GM12878 (cell line): ENCODE results near the gene EEFSEC. TPM values are rescaled to one million over a fixed set of nuclear protein-coding genes. Genes with fewer than 3 reads are reported as not detected.

Source experiments
- ATAC-seq: fragments of 200-7000 bp; cut with Tn5 transposase; 3 replicates; pipeline ENCODE4 v1.9.1; 2020; ENCODE audit warnings: mild to moderate bottlenecking, moderate library complexity
- BruUV-seq: library from RNA; stranded (reverse); fragments of 400-500 nt; replicated peaks from 2 replicates; lab custom pipeline; 2021; lab: Mats Ljungman, UMichigan
- CTCF ChIA-PET: fragments of 300-600 bp; sonication (Branson Sonifier 250); formaldehyde crosslinking; extraction: SDS; loops from one replicate; lab custom pipeline; 2021; ENCODE audit warnings: inconsistent platforms; lab: Yijun Ruan, JAX
- POLR2A ChIA-PET: fragments of 350-600 bp; formaldehyde crosslinking; extraction: SDS; loops from one replicate; lab custom pipeline; 2021; ENCODE audit warnings: inconsistent platforms; lab: Charles Lee
- RAD21 ChIA-PET: fragments of 300-600 bp; sonication (Branson Sonifier 250); formaldehyde crosslinking; loops from one replicate; lab custom pipeline; 2023; ENCODE audit warnings: antibody characterized with exemption; ENCODE audit not compliant: unreplicated experiment; lab: Charles Lee
- SMC1A ChIA-PET: fragments of 300-600 bp; sonication (Branson Sonifier 250); formaldehyde crosslinking; loops from one replicate; lab custom pipeline; 2023; ENCODE audit not compliant: unreplicated experiment, uncharacterized antibody; lab: Charles Lee
- DNase-seq: peaks from one replicate; pipeline ENCODE4 v3.0.0-alpha.2; 2011; ENCODE audit warnings: low read depth, low spot score
- FAIRE-seq: peaks from 3 replicates; lab custom pipeline; 2011; peaks lifted over from hg19 to GRCh38; lab: Jason Lieb, UNC
- H2AFZ ChIP-seq: 2 replicates; pipeline ENCODE4 v1.6.0; 2011; ENCODE audit warnings: low read depth, low read length, control low read depth; ENCODE audit not compliant: control insufficient read depth
- H3K27ac ChIP-seq: 2 replicates; pipeline ENCODE4 v1.5.1; 2011; ENCODE audit warnings: control low read depth; ENCODE audit not compliant: control insufficient read depth, insufficient read depth
- H3K27me3 ChIP-seq, 2 experiments: replicated peaks in 1 of 2; 2 replicates each; pipeline versions ENCODE4 v1.6.0 to v1.6.1; 2011; ENCODE audit warnings: low read length in 1 of 2; ENCODE audit not compliant: control insufficient read depth in 2 of 2, insufficient read depth in 2 of 2
- H3K36me3 ChIP-seq, 2 experiments: 2 replicates each; pipeline ENCODE4 v1.5.1; 2011; ENCODE audit warnings: low read length in 1 of 2; ENCODE audit not compliant: control insufficient read depth in 2 of 2, insufficient read depth in 2 of 2
- H3K4me1 ChIP-seq: 2 replicates; pipeline ENCODE4 v1.6.1; 2011; ENCODE audit warnings: mild to moderate bottlenecking, low read length, moderate library complexity, mixed read lengths; ENCODE audit not compliant: control insufficient read depth, insufficient read depth
- H3K4me2 ChIP-seq: 2 replicates; pipeline ENCODE4 v1.6.0; 2011; ENCODE audit warnings: control low read depth; ENCODE audit not compliant: control insufficient read depth, insufficient read depth
- H3K4me3 ChIP-seq: fragments of 200-600 bp; sonication (generic); 2 replicates; pipeline ENCODE4 v1.5.1; 2016
- H3K79me2 ChIP-seq: 2 replicates; pipeline ENCODE4 v1.6.0; 2011; ENCODE audit warnings: low read length; ENCODE audit not compliant: control insufficient read depth, insufficient read depth
- H3K9ac ChIP-seq: 2 replicates; pipeline ENCODE4 v1.8.0; 2011; ENCODE audit warnings: low read length, control low read depth, mixed read lengths; ENCODE audit not compliant: control insufficient read depth, insufficient read depth
- H3K9me3 ChIP-seq: replicated peaks from 3 replicates; pipeline ENCODE4 v1.5.1; 2011; ENCODE audit warnings: mild to moderate bottlenecking, low read length; ENCODE audit not compliant: control insufficient read depth, insufficient read depth
- H4K20me1 ChIP-seq: 2 replicates; pipeline ENCODE4 v1.6.0; 2011; ENCODE audit not compliant: control insufficient read depth, insufficient read depth
- EP300 ChIP-seq, 2 experiments: fragments of 150-350 bp in 1 of 2; IDR thresholded peaks; 2 replicates each; pipeline ENCODE4 v1.6.1; 2011 to 2012; ENCODE audit warnings: low read depth in 2 of 2, low read length in 2 of 2, borderline replicate concordance in 1 of 2, improper control_type of control experiment in 1 of 2, inconsistent platforms in 1 of 2; ENCODE audit not compliant: control insufficient read depth in 1 of 2
- ETV6 ChIP-seq, 2 experiments: fragments of 450-650 bp in 1 of 2; IDR thresholded peaks in 1 of 2; conservative IDR thresholded peaks in 1 of 2; 2 replicates each; pipeline ENCODE4 v1.6.1; 2014; ENCODE audit warnings: antibody characterized with exemption in 1 of 2, borderline replicate concordance in 1 of 2, low read depth in 1 of 2, mild to moderate bottlenecking in 1 of 2, moderate library complexity in 1 of 2
- LARP7 ChIP-seq: fragments of 450-650 bp; IDR thresholded peaks from 2 replicates; pipeline ENCODE4 v1.6.1; 2017; ENCODE audit warnings: mild to moderate bottlenecking
- NR2F1 ChIP-seq: fragments of 450-650 bp; conservative IDR thresholded peaks from 2 replicates; pipeline ENCODE4 v1.6.1; 2017; ENCODE audit warnings: mild to moderate bottlenecking
- PAX5 ChIP-seq: IDR thresholded peaks from 2 replicates; pipeline ENCODE4 v1.6.1; 2011; ENCODE audit warnings: low read depth, low read length, borderline replicate concordance
- POLR2AphosphoS2 ChIP-seq: IDR thresholded peaks from 2 replicates; pipeline ENCODE4 v1.6.1; 2011; ENCODE audit warnings: low read depth, mild to moderate bottlenecking, low read length, improper control_type of control experiment, moderate library complexity
- POLR2AphosphoS5 ChIP-seq: IDR thresholded peaks from 2 replicates; pipeline ENCODE4 v1.6.1; 2011; ENCODE audit warnings: mild to moderate bottlenecking, low read length, inconsistent platforms
- RFX5 ChIP-seq: IDR thresholded peaks from 2 replicates; pipeline ENCODE4 v1.6.1; 2011; ENCODE audit warnings: low read depth, low read length, improper control_type of control experiment
- SMAD1 ChIP-seq: fragments of 450-650 bp; IDR thresholded peaks from 2 replicates; pipeline ENCODE4 v1.6.1; 2018; ENCODE audit warnings: mild to moderate bottlenecking, low read depth; ENCODE audit not compliant: partially characterized antibody
- TCF12 ChIP-seq: IDR thresholded peaks from 2 replicates; pipeline ENCODE4 v1.6.1; 2011; ENCODE audit warnings: low read depth, mild to moderate bottlenecking, low read length
- TCF7 ChIP-seq: IDR thresholded peaks from 2 replicates; pipeline ENCODE4 v1.6.1; 2014; ENCODE audit warnings: antibody characterized with exemption, borderline replicate concordance
- WGBS: methylation state at CpG from one replicate; pipeline ENCODE4 v1.1.6; 2016; ENCODE audit warnings: low lambda C conversion rate; ENCODE audit not compliant: insufficient replicate concordance, insufficient coverage; ENCODE audit errors: missing lambda C conversion rate; 5-methylcytosine and 5-hydroxymethylcytosine counted together
- in situ Hi-C: fragments of 300-500 bp; cut with MboI; formaldehyde crosslinking; loops from 9 replicates; pipeline ENCODE4 v1.14.3; 2018; ENCODE audit warnings: mixed read lengths
- intact Hi-C: fragments of 100-400 bp; cut with micrococcal nuclease; formaldehyde crosslinking; loops from one replicate; pipeline ENCODE4 v1.14.2; 2022; ENCODE audit not compliant: unreplicated experiment
- polyA plus RNA-seq, 11 experiments: library from polyadenylated mRNA; depleted of rRNA in 4 of 11; unstranded in 6 of 11; stranded (reverse) in 5 of 11; fragments of >200 nt; fragmentation: Nextera tagmentation in 4 of 11; fragmentation: Illumina TruSeq in 1 of 11; extraction: Ambion mirVana in 4 of 11; extraction: Trizol in 1 of 11; gene quantifications; 1 replicate in 1 of 11; 2 replicates in 10 of 11; pipeline versions ENCODE4 v1.2.1 to v1.2.3, GENCODE V29; 2011 to 2016; ENCODE audit warnings: inconsistent platforms in 2 of 11, missing spikeins in 2 of 11, low read depth in 1 of 11
- total RNA-seq, 4 experiments: library from RNA; depleted of rRNA in 3 of 4; stranded (reverse); fragments of >200 nt in 3 of 4; fragmentation: Illumina TruSeq in 1 of 4; extraction: Trizol in 1 of 4; gene quantifications; 2 replicates each; pipeline versions ENCODE4 v1.2.1 to v1.2.3, GENCODE V29; 2013 to 2021
- TF ChIP-seq, protein P1 (sequence below): IDR thresholded peaks from 2 replicates; pipeline ENCODE4 v1.6.1; 2011; ENCODE audit warnings: borderline replicate concordance, low read depth, mild to moderate bottlenecking, moderate library complexity, mixed read lengths, low read length; ENCODE audit not compliant: insufficient read depth; ENCODE audit errors: extremely low read length
- TF ChIP-seq, protein P2 (sequence below): IDR thresholded peaks from 2 replicates; pipeline ENCODE4 v1.6.1; 2012; ENCODE audit warnings: improper control_type of control experiment, low read depth, low read length; ENCODE audit not compliant: insufficient replicate concordance
- TF ChIP-seq, protein P3 (sequence below): fragments of 450-650 bp; formaldehyde crosslinking; IDR thresholded peaks from 2 replicates; pipeline ENCODE4 v1.5.0; 2022; ENCODE audit warnings: mild to moderate bottlenecking, missing genetic modification characterization

Gene EEFSEC
- total and polyA plus RNA-seq, 10 of the 15 experiments (the other 5 are each of a cell fraction or from before 2014, with no cell fraction given): 0.29 to 29.1 (median 16.1) TPM

DNA sequence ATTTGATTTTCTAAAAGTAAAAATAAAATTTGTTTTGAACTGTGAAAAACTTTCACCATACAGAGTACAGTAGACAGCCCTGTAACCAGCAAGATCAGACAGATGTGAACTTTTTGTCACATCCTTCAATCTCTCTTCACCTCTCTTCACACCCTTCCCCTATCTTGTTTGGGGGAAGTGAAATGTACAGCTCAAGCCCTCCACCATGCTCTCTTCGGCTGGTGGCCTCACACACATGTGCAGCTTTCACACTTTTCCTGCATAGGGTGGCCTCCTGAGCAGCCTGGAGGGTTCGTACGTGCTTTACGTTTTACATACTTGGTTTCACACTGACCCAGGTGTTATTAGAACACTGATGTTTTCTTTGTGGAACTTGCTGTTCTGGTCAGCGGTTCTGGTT lies 227.0 kb downstream of the EEFSEC start:
- intact Hi-C loops: no loop called here
- no peak overlapping the region for H3K4me3 ChIP-seq
- H3K9me3 ChIP-seq: no peaks in the 10 kb centered on the region
- 0 out of 2 replicates have a peak, but pooled peaks cover under 1% of the 10 kb centered on the region for H3K4me1 ChIP-seq
- in situ Hi-C loops: no loop called here
- H3K27me3 ChIP-seq: no peaks in the 10 kb centered on the region
- H3K36me3 ChIP-seq: no peaks in the 10 kb centered on the region; a peak in 1 of 4 replicates
- DNase-seq: no peak
- ChIA-PET SMC1A (no interaction called here), RAD21 (no interaction called here), POLR2A (no interaction called here), CTCF (no interaction called here)
- no peaks in the 10 kb centered on the region for H4K20me1 ChIP-seq
- WGBS: 97% methylated on average over 5 of the region's 5 CpGs
- H3K9ac ChIP-seq: no peak overlapping the region
- no peaks in the 10 kb centered on the region for H3K79me2 ChIP-seq
- BruUV-seq: no TSS peak
- no peak overlapping the region for H3K4me2 ChIP-seq
- FAIRE-seq: no peak
- H2AFZ ChIP-seq: no peak overlapping the region
- no peak for ATAC-seq
- no peak overlapping the region for H3K27ac ChIP-seq
- TF ChIP-seq, protein P1, sequence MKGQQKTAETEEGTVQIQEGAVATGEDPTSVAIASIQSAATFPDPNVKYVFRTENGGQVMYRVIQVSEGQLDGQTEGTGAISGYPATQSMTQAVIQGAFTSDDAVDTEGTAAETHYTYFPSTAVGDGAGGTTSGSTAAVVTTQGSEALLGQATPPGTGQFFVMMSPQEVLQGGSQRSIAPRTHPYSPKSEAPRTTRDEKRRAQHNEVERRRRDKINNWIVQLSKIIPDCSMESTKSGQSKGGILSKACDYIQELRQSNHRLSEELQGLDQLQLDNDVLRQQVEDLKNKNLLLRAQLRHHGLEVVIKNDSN: no peak
- TF ChIP-seq ETV6 (conservative IDR thresholded peaks at IDR 0.05 in 1 of 2, IDR thresholded peaks at IDR 0.05 in 1 of 2; ENCODE audit: borderline replicate concordance in 1 of 2, low read depth in 1 of 2): no peak
- TF ChIP-seq PAX5: no peak
- TF ChIP-seq, protein P2, sequence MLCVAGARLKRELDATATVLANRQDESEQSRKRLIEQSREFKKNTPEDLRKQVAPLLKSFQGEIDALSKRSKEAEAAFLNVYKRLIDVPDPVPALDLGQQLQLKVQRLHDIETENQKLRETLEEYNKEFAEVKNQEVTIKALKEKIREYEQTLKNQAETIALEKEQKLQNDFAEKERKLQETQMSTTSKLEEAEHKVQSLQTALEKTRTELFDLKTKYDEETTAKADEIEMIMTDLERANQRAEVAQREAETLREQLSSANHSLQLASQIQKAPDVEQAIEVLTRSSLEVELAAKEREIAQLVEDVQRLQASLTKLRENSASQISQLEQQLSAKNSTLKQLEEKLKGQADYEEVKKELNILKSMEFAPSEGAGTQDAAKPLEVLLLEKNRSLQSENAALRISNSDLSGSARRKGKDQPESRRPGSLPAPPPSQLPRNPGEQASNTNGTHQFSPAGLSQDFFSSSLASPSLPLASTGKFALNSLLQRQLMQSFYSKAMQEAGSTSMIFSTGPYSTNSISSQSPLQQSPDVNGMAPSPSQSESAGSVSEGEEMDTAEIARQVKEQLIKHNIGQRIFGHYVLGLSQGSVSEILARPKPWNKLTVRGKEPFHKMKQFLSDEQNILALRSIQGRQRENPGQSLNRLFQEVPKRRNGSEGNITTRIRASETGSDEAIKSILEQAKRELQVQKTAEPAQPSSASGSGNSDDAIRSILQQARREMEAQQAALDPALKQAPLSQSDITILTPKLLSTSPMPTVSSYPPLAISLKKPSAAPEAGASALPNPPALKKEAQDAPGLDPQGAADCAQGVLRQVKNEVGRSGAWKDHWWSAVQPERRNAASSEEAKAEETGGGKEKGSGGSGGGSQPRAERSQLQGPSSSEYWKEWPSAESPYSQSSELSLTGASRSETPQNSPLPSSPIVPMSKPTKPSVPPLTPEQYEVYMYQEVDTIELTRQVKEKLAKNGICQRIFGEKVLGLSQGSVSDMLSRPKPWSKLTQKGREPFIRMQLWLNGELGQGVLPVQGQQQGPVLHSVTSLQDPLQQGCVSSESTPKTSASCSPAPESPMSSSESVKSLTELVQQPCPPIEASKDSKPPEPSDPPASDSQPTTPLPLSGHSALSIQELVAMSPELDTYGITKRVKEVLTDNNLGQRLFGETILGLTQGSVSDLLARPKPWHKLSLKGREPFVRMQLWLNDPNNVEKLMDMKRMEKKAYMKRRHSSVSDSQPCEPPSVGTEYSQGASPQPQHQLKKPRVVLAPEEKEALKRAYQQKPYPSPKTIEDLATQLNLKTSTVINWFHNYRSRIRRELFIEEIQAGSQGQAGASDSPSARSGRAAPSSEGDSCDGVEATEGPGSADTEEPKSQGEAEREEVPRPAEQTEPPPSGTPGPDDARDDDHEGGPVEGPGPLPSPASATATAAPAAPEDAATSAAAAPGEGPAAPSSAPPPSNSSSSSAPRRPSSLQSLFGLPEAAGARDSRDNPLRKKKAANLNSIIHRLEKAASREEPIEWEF: no peak
- no peak for TF ChIP-seq LARP7
- TF ChIP-seq POLR2AphosphoS2: no peak
- no peak for TF ChIP-seq TCF7
- no peak for TF ChIP-seq POLR2AphosphoS5
- no peak for TF ChIP-seq RFX5
- TF ChIP-seq, protein P3, sequence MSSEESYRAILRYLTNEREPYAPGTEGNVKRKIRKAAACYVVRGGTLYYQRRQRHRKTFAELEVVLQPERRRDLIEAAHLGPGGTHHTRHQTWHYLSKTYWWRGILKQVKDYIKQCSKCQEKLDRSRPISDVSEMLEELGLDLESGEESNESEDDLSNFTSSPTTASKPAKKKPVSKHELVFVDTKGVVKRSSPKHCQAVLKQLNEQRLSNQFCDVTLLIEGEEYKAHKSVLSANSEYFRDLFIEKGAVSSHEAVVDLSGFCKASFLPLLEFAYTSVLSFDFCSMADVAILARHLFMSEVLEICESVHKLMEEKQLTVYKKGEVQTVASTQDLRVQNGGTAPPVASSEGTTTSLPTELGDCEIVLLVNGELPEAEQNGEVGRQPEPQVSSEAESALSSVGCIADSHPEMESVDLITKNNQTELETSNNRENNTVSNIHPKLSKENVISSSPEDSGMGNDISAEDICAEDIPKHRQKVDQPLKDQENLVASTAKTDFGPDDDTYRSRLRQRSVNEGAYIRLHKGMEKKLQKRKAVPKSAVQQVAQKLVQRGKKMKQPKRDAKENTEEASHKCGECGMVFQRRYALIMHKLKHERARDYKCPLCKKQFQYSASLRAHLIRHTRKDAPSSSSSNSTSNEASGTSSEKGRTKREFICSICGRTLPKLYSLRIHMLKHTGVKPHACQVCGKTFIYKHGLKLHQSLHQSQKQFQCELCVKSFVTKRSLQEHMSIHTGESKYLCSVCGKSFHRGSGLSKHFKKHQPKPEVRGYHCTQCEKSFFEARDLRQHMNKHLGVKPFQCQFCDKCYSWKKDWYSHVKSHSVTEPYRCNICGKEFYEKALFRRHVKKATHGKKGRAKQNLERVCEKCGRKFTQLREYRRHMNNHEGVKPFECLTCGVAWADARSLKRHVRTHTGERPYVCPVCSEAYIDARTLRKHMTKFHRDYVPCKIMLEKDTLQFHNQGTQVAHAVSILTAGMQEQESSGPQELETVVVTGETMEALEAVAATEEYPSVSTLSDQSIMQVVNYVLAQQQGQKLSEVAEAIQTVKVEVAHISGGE (CRISPR knock-in tag): no peak
- TF ChIP-seq TCF12: no peak
- TF ChIP-seq EP300 (IDR thresholded peaks at IDR 0.05; ENCODE audit: borderline replicate concordance in 1 of 2, control insufficient read depth in 1 of 2, low read depth in 2 of 2, low read length in 2 of 2): no peak
- TF ChIP-seq SMAD1: no peak
- TF ChIP-seq NR2F1: no peak
